ENCODE results near the gene FBN2. TPM values are rescaled to one million over a fixed set of nuclear protein-coding genes. Genes with fewer than 3 reads are reported as not detected.
A peak's percentile ranks its signal among the peaks of the same experiment; 100 is the strongest.

FBN2 gene
- total RNA-seq, 2 donors from 2014 or later: 1.8 to 1.9 TPM

DNA sequence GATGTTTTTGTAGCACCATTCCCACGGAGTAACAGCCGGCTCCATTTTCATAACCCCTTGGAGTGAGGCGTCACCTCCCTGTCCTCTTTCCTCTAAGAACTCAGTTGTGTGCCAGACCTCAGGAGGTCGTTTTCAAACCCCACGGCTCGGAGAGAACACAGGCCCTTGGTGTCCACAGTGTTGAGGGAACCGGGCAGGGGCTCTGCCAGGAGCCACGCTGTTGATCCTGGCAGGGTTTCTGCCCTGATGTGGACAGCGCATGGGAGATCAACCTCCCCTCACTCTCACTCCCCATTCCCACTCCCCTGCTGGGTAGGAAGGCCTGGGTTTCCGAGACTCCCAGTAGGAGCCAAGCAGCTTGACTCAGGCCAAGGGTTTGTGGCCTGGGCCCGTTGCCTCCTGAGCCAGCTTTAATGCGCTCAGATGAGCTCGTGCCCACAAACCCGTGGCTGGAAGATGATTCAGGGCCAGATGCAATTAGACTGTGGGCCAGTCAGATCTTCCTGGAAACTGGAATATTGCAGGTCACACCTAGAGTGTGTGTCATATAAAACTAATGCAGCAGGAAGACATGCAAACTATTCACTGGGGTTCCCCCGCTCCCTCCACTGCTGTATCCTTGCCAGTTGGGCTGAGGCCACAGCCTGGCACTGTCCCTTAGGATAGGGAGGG, 321.0 kb downstream of the FBN2 start:
- H3K4me3 ChIP-seq: no peak overlapping the region
- H3K4me1 ChIP-seq: no peaks in the 10 kb centered on the region
- intact Hi-C loops (cut with DNase I): loop anchor here (5.0 kb wide), 1 partner anchor 455 kb away; no protein-coding TSS in a partner anchor

DNA sequence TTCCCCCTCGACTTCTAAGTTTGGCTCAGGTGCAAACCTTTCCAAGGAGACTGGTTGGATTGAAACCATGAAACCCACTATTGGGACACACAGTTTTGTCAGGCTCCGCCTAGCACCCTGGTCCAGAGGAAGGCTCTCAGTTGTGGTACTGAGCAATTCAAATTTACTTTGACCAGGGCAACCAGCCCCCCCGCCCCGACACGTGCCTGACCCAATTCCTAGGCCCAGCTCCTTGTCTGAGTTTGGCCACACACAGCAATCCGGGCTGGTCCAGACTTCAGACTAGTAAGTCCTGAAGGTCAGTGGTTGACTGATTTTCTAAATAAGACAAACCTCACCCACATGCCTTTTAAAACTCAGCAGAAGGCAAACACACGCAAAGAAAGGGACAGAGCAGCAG, 321.8 kb downstream of the FBN2 start:
- Histone ChIP-seq H3K27ac (no peak overlapping the region), H3K9ac (ENCODE audit: low read depth in 2 of 2, low read length in 2 of 2) (no peak overlapping the region), H3K4me1 (no peaks in the 10 kb centered on the region), H3K36me3 (no peaks in the 10 kb centered on the region), H3K4me3 (no peak overlapping the region), H3K27me3 (no peaks in the 10 kb centered on the region), H3K9me3 (no peaks in the 10 kb centered on the region)
- DNase-seq: no peak
- intact Hi-C loops (cut with DNase I): loop anchor here (5.0 kb wide), 1 partner anchor 456 kb away; no protein-coding TSS in a partner anchor
- TF ChIP-seq, protein P1, sequence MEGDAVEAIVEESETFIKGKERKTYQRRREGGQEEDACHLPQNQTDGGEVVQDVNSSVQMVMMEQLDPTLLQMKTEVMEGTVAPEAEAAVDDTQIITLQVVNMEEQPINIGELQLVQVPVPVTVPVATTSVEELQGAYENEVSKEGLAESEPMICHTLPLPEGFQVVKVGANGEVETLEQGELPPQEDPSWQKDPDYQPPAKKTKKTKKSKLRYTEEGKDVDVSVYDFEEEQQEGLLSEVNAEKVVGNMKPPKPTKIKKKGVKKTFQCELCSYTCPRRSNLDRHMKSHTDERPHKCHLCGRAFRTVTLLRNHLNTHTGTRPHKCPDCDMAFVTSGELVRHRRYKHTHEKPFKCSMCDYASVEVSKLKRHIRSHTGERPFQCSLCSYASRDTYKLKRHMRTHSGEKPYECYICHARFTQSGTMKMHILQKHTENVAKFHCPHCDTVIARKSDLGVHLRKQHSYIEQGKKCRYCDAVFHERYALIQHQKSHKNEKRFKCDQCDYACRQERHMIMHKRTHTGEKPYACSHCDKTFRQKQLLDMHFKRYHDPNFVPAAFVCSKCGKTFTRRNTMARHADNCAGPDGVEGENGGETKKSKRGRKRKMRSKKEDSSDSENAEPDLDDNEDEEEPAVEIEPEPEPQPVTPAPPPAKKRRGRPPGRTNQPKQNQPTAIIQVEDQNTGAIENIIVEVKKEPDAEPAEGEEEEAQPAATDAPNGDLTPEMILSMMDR (IDR thresholded peaks at IDR 0.05): no peak

More for the DNA sequence above, 321.0 kb downstream of the FBN2 start:
- no peaks in the 10 kb centered on the region for H3K27me3 ChIP-seq
- no peaks in the 10 kb centered on the region for H3K9me3 ChIP-seq
- TF ChIP-seq, protein P1 (IDR thresholded peaks at IDR 0.05): no peak
- no peak overlapping the region for H3K27ac ChIP-seq
- no peak overlapping the region for H3K9ac ChIP-seq (ENCODE audit: low read depth in 2 of 2, low read length in 2 of 2)
- DNase-seq: no peak
- H3K36me3 ChIP-seq: no peaks in the 10 kb centered on the region

DNA sequence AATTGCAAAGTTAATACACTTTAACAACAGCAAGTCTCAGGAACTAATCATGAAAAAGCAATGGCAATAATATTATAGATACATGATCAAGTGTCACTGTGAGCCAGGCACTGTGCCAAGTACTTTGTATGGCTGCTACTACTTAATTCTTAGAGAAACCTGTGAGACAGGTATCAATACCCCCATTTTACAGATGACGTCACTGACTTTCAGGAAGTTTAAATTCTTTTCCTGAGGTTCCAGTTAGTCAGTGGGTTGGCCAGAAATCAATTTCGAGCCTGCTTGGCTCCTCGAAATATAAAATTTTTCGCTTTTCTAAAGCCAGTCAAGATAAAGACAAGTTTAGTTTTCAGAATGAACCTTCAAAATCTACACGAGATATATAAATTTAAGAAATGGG, 324.2 kb downstream of the FBN2 start:
- H3K27ac ChIP-seq: no peak overlapping the region
- TF ChIP-seq, protein P1 (IDR thresholded peaks at IDR 0.05): no peak
- H3K36me3 ChIP-seq: no peaks in the 10 kb centered on the region
- H3K27me3 ChIP-seq: no peaks in the 10 kb centered on the region
- H3K9me3 ChIP-seq: no peaks in the 10 kb centered on the region
- DNase-seq: no peak
- H3K4me1 ChIP-seq: no peaks in the 10 kb centered on the region
- H3K9ac ChIP-seq (ENCODE audit: low read depth in 2 of 2, low read length in 2 of 2): no peak overlapping the region
- intact Hi-C loops (cut with DNase I): loop anchor here (2.0 to 5.0 kb wide), 2 partner anchors 285 to 628 kb away; no protein-coding TSS in a partner anchor
- H3K4me3 ChIP-seq: no peak overlapping the region

DNA sequence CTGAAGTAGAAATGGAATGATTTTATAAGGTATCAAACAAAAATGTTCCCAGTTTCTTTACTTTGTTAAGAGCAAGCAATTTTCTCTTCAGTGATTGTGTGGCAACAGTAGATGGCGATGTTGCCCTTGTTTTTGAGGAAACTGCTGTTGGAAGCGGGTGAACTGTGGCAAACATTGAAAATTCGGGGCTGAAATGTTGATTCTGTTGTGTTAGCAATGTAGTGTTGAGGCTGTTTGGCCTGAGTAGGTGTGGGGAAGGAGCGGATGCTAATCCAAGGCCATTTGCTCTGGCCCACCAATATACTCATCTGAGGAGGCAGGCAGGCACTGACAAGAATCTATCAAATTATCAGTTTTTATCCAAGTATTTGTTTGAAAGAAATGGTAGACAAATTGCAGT, 324.7 kb downstream of the FBN2 start:
- DNase-seq: peak; percentile 56
- Histone ChIP-seq H3K27ac (no peak overlapping the region), H3K9me3 (no peaks in the 10 kb centered on the region), H3K9ac (ENCODE audit: low read depth in 2 of 2, low read length in 2 of 2) (no peak overlapping the region), H3K27me3 (no peaks in the 10 kb centered on the region), H3K36me3 (no peaks in the 10 kb centered on the region), H3K4me1 (no peaks in the 10 kb centered on the region), H3K4me3 (no peak overlapping the region)
- intact Hi-C loops (cut with DNase I): loop anchor here (2.0 to 5.0 kb wide), 2 partner anchors 285 to 629 kb away; no protein-coding TSS in a partner anchor
- TF ChIP-seq, protein P1 (IDR thresholded peaks at IDR 0.05): peak; percentile 67

DNA sequence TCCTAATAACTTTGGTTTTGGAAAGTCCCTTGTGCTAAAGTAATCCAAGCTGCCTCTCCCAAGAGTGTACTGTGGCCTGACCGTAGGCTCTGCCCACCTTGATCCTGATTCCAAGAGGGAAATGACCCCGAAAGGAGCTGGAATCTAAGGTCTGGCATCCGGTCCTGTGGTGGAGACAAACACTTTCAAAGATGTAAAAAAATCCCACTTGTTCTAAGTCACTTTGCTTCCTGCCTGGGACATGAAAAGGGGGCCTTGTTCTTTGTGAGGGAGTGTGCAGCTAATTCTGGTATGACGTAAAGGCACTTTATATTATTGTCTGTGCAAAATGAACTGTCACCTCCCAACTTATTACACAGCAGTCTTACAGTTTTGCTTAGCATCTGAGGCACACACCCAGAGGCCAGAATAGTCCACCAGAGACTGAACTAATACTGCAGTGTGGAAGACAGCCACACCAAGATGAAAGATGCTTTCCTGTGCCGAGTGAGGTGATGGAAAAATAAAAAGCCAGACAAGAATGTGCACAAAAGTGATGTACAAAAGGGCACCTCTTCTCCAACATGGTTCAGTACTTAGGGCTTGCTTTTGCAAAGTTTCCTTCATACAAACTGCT, 325.7 kb downstream of the FBN2 start:
- Histone ChIP-seq H3K27ac (no peak overlapping the region), H3K27me3 (no peaks in the 10 kb centered on the region), H3K9me3 (no peaks in the 10 kb centered on the region), H3K9ac (ENCODE audit: low read depth in 2 of 2, low read length in 2 of 2) (no peak overlapping the region), H3K4me1 (no peaks in the 10 kb centered on the region), H3K36me3 (no peaks in the 10 kb centered on the region), H3K4me3 (no peak overlapping the region)
- intact Hi-C loops (cut with DNase I): loop anchor here (2.0 to 5.0 kb wide), 2 partner anchors 287 to 630 kb away; no protein-coding TSS in a partner anchor
- no peak for DNase-seq
- TF ChIP-seq, protein P1 (IDR thresholded peaks at IDR 0.05): no peak

Data from colonic mucosa (tissue), 4 donors.